Vagina (tissue), 2 donors: ENCODE measurements around the gene CD8B2.
"Not testable (repeated sequence)": the region's sequence is repeated elsewhere in the genome, so short reads cannot be mapped to it uniquely, and the experiment has no call there.

Experiments
- CTCF ChIP-seq, 3 experiments: fragments of 450-650 bp in 2 of 3; fragments of 200-600 bp in 1 of 3; sonication (generic) in 1 of 3; IDR thresholded peaks; one replicate each; pipeline ENCODE4 v1.5.1; 2017 to 2019; ENCODE audit warnings: antibody characterized with exemption in 3 of 3, mild to moderate bottlenecking in 2 of 3, moderate library complexity in 2 of 3
- POLR2A ChIP-seq, 2 donors: fragments of 450-650 bp; IDR thresholded peaks; one replicate each; pipeline ENCODE4 v1.6.1; 2017; ENCODE audit warnings: antibody characterized with exemption in 2 of 2, mild to moderate bottlenecking in 2 of 2, moderate library complexity in 2 of 2
- POLR2AphosphoS5 ChIP-seq, 2 donors: sonication (generic); formaldehyde crosslinking; IDR thresholded peaks; one replicate each; pipeline ENCODE4 v1.9.0; 2017; ENCODE audit warnings: antibody characterized with exemption in 2 of 2, mild to moderate bottlenecking in 2 of 2, low read depth in 1 of 2; ENCODE audit not compliant: insufficient read depth in 1 of 2

- not testable (repeated sequence) for TF ChIP-seq POLR2A (IDR thresholded peaks at IDR 0.05); CTCF (IDR thresholded peaks at IDR 0.05); POLR2AphosphoS5 (IDR thresholded peaks at IDR 0.05; ENCODE audit: insufficient read depth in 1 of 2, low read depth in 1 of 2)
Measured at GRCh38 chr2:106479563-106479962, 7.6 kb upstream of the CD8B2 start.
